H9 (cell line): Measurements from ENCODE around the gene SLC2A5. TPM values are rescaled to one million over a fixed set of nuclear protein-coding genes. Genes with fewer than 3 reads are reported as not detected.

ENCODE experiments used
- DNase-seq: peaks from one replicate; pipeline ENCODE4 v3.0.0-alpha.2; 2017
- H2AFZ ChIP-seq: one replicate; pipeline ENCODE4 v1.6.1; 2013; ENCODE audit warnings: mild to moderate bottlenecking, low read length, control low read depth, moderate library complexity
- H2AK5ac ChIP-seq: 2 replicates; pipeline ENCODE4 v1.6.1; 2013; ENCODE audit warnings: low read length, control low read depth, mixed read lengths; ENCODE audit not compliant: insufficient read length
- H2BK120ac ChIP-seq: one replicate; pipeline ENCODE4 v1.6.1; 2013; ENCODE audit warnings: low read depth, mild to moderate bottlenecking, low read length, control low read depth, inconsistent platforms; ENCODE audit not compliant: poor library complexity, severe bottlenecking
- H2BK12ac ChIP-seq: 2 replicates; pipeline ENCODE4 v1.6.1; 2013; ENCODE audit warnings: low read length, control low read depth, mixed read lengths, low read depth; ENCODE audit not compliant: insufficient read length
- H2BK15ac ChIP-seq: 2 replicates; pipeline ENCODE4 v1.6.1; 2013; ENCODE audit warnings: low read depth, low read length, control low read depth
- H2BK20ac ChIP-seq: one replicate; pipeline ENCODE4 v1.6.1; 2013; ENCODE audit warnings: low read depth, mild to moderate bottlenecking, low read length, control low read depth, inconsistent platforms; ENCODE audit not compliant: poor library complexity, severe bottlenecking
- H2BK5ac ChIP-seq: 2 replicates; pipeline ENCODE4 v1.6.1; 2013; ENCODE audit warnings: low read length, control low read depth, mixed read lengths; ENCODE audit not compliant: insufficient read length
- H3K14ac ChIP-seq: 2 replicates; pipeline ENCODE4 v1.6.1; 2013; ENCODE audit warnings: low read length, control low read depth; ENCODE audit not compliant: insufficient read depth
- H3K18ac ChIP-seq: 2 replicates; pipeline ENCODE4 v1.6.1; 2013; ENCODE audit warnings: low read depth, mild to moderate bottlenecking, mixed read lengths, low read length, control low read depth; ENCODE audit not compliant: insufficient read length
- H3K23ac ChIP-seq: 2 replicates; pipeline ENCODE4 v1.6.1; 2013; ENCODE audit warnings: low read length, control low read depth, mixed read lengths, low read depth; ENCODE audit not compliant: insufficient read length
- H3K23me2 ChIP-seq: 2 replicates; pipeline ENCODE4 v1.6.1; 2013; ENCODE audit warnings: low read depth, mild to moderate bottlenecking, mixed read lengths, low read length, control low read depth; ENCODE audit not compliant: insufficient read length, poor library complexity, severe bottlenecking
- H3K27ac ChIP-seq: 2 replicates; pipeline ENCODE4 v1.5.1; 2013; ENCODE audit warnings: low read length, control low read depth, mixed read lengths, low read depth; ENCODE audit not compliant: insufficient read length
- H3K27me3 ChIP-seq: 2 replicates; pipeline ENCODE4 v1.6.1; 2013; ENCODE audit warnings: low read length, control low read depth, inconsistent platforms; ENCODE audit not compliant: insufficient read depth
- H3K4ac ChIP-seq: 2 replicates; pipeline ENCODE4 v1.6.1; 2013; ENCODE audit warnings: low read depth, mild to moderate bottlenecking, control low read depth, inconsistent platforms, low read length, moderate library complexity
- H3K4me1 ChIP-seq: 2 replicates; pipeline ENCODE4 v1.6.1; 2013; ENCODE audit warnings: low read length, control low read depth, inconsistent platforms; ENCODE audit not compliant: insufficient read depth
- H3K4me2 ChIP-seq: 2 replicates; pipeline ENCODE4 v1.6.1; 2013; ENCODE audit warnings: low read length, control low read depth, mixed read lengths; ENCODE audit not compliant: insufficient read length, insufficient read depth
- H3K56ac ChIP-seq: 2 replicates; pipeline ENCODE4 v1.6.1; 2013; ENCODE audit warnings: low read depth, mild to moderate bottlenecking, mixed read lengths, low read length, control low read depth; ENCODE audit not compliant: insufficient read length
- H3K79me1 ChIP-seq: 2 replicates; pipeline ENCODE4 v1.6.1; 2013; ENCODE audit warnings: low read depth, mild to moderate bottlenecking, moderate library complexity, low read length, control low read depth, inconsistent platforms; ENCODE audit not compliant: insufficient read depth, poor library complexity, severe bottlenecking
- H3K79me2 ChIP-seq: 2 replicates; pipeline ENCODE4 v1.6.1; 2013; ENCODE audit warnings: low read length, control low read depth, inconsistent platforms; ENCODE audit not compliant: insufficient read depth
- H3K9ac ChIP-seq: 2 replicates; pipeline ENCODE4 v1.6.1; 2013; ENCODE audit warnings: low read length, control low read depth, mixed read lengths; ENCODE audit not compliant: insufficient read length; ENCODE audit errors: extremely low read depth
- H3K9me3 ChIP-seq: one replicate; pipeline ENCODE4 v1.6.1; 2013; ENCODE audit warnings: low read depth, low read length, inconsistent platforms; ENCODE audit not compliant: control insufficient read depth
- H3T11ph ChIP-seq: one replicate; pipeline ENCODE4 v1.6.1; 2013; ENCODE audit warnings: mild to moderate bottlenecking, low read length, control low read depth, inconsistent platforms
- H4K20me1 ChIP-seq: one replicate; pipeline ENCODE4 v1.6.1; 2013; ENCODE audit not compliant: control insufficient read depth, insufficient read length, insufficient read depth
- H4K5ac ChIP-seq: 2 replicates; pipeline ENCODE4 v1.6.1; 2013; ENCODE audit warnings: low read depth, mild to moderate bottlenecking, mixed read lengths, low read length, control low read depth; ENCODE audit not compliant: insufficient read length
- H4K8ac ChIP-seq: replicated peaks from 2 replicates; pipeline ENCODE4 v1.6.1; 2013; ENCODE audit warnings: low read length, control low read depth, mixed read lengths, low read depth; ENCODE audit not compliant: insufficient read length
- H4K91ac ChIP-seq: 2 replicates; pipeline ENCODE4 v1.6.1; 2013; ENCODE audit warnings: low read depth, mild to moderate bottlenecking, moderate library complexity, mixed read lengths, low read length, control low read depth; ENCODE audit not compliant: insufficient read length
- H3K27ac Mint-ChIP-seq, 3 experiments: 2 replicates in 2 of 3; 3 replicates in 1 of 3; pipeline ENCODE4 v1.8.0; 2020 to 2021; ENCODE audit warnings: mixed read lengths in 3 of 3, mild to moderate bottlenecking in 1 of 3, moderate library complexity in 1 of 3
- H3K27me3 Mint-ChIP-seq: 2 replicates; pipeline ENCODE4 v1.8.0; 2021; ENCODE audit warnings: low read depth, mild to moderate bottlenecking, moderate library complexity, mixed read lengths
- H3K36me3 Mint-ChIP-seq, 3 experiments: 2 replicates in 2 of 3; 3 replicates in 1 of 3; pipeline ENCODE4 v1.8.0; 2020 to 2021; ENCODE audit warnings: low read depth in 3 of 3, mixed read lengths in 3 of 3; ENCODE audit not compliant: insufficient read depth in 1 of 3
- H3K4me1 Mint-ChIP-seq, 2 experiments: 2 replicates each; pipeline ENCODE4 v1.8.0; 2020; ENCODE audit warnings: mixed read lengths in 2 of 2
- H3K4me3 Mint-ChIP-seq, 2 experiments: 2 replicates in 1 of 2; 3 replicates in 1 of 2; pipeline ENCODE4 v1.8.0; 2020 to 2021; ENCODE audit warnings: mild to moderate bottlenecking in 2 of 2, mixed read lengths in 2 of 2, moderate library complexity in 1 of 2
- H3K9me3 Mint-ChIP-seq, 2 experiments: 2 replicates in 1 of 2; 3 replicates in 1 of 2; pipeline ENCODE4 v1.8.0; 2020; ENCODE audit warnings: mild to moderate bottlenecking in 2 of 2, mixed read lengths in 2 of 2, moderate library complexity in 1 of 2
- CTCF ChIP-seq: fragments of 200-600 bp; sonication (generic); conservative IDR thresholded peaks from 3 replicates; pipeline ENCODE4 v1.8.0; 2021; ENCODE audit warnings: antibody characterized with exemption, mild to moderate bottlenecking
- WGBS: extraction: QIAGEN DNeasy Blood & Tissue Kit; methylation state at CpG from one replicate; pipeline ENCODE4 v1.1.7; 2013; ENCODE audit warnings: missing lambda C conversion rate, low lambda C conversion rate, mixed read lengths; ENCODE audit not compliant: insufficient read length; ENCODE audit errors: extremely low coverage; 5-methylcytosine and 5-hydroxymethylcytosine counted together
- total RNA-seq: library from RNA; stranded (reverse); gene quantifications from 2 replicates; pipeline ENCODE4 v1.2.1, GENCODE V29; 2021

SLC2A5 gene
- total RNA-seq, 1 experiment from 2014 or later, result not detected

DNA sequence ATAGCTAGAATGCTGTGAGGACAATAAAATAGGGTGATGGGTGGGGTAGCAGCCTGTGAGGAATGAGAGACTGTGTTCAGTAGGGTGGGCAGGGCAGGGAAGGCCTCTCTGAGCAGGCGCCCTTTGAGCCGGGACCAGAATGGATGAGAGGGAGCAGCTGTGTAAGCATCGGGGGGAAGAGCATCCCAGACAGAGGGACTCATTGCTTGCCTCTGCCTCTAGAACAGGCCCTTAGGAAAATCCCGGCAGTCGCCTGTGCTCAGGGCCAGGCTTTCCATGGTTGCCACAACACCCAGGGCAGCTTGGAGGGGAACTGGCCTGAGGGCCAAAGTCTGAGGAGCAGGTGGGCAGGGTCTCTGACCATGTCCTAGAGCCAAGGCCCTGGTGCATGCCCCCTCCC lies 44.0 kb downstream of the SLC2A5 start:
- Histone ChIP-seq H2AK5ac (no peak overlapping the region), H3K79me1 (no peaks in the 10 kb centered on the region), H4K91ac (no peak overlapping the region), H4K5ac (no peak overlapping the region), H3K4me1 (no peaks in the 10 kb centered on the region), H3K9ac (no peak overlapping the region), H3K4ac (no peak overlapping the region), H4K20me1 (no peaks in the 10 kb centered on the region), H4K8ac (no peak overlapping the region), H3K27me3 (no peaks in the 10 kb centered on the region), H3K23me2 (no peaks in the 10 kb centered on the region), H2BK12ac (no peak overlapping the region), H2AFZ (no peak overlapping the region), H3K79me2 (no peaks in the 10 kb centered on the region), H2BK15ac (no peak overlapping the region), H3T11ph (no peak overlapping the region), H2BK120ac (no peak overlapping the region), H3K18ac (no peak overlapping the region), H3K4me2 (no peak overlapping the region), H3K27ac (no peak overlapping the region), H2BK5ac (no peak overlapping the region), H3K14ac (no peak overlapping the region), H3K23ac (no peak overlapping the region), H2BK20ac (no peak overlapping the region), H3K9me3 (peaks cover 8% of the 10 kb centered on the region), H3K56ac (no peak overlapping the region)
- Mint-ChIP-seq H3K9me3 (peaks cover 11 to 12% of the 10 kb centered on the region in 2 experiments; a peak in 4 of 5 replicates), H3K27me3 (no peaks in the 10 kb centered on the region), H3K4me3 (no peak overlapping the region), H3K4me1 (no peaks in the 10 kb centered on the region), H3K36me3 (peaks cover 0 to 7% (median 2%) of the 10 kb centered on the region in 3 experiments; a peak in 3 of 7 replicates), H3K27ac (no peak overlapping the region)
- no CpG with 5 or more reads among the region's 5 CpGs for WGBS
- no peak for TF ChIP-seq CTCF
- DNase-seq, result no peak
